Activated CD8-positive, alpha-beta T cell treated with anti-CD3 and anti-CD28 coated beads for 36 hours (primary cell): Measurements from ENCODE around the gene SERPINB6. TPM values are rescaled to one million over a fixed set of nuclear protein-coding genes. Genes with fewer than 3 reads are reported as not detected.

Experiments
- ATAC-seq: fragments of 200-7000 bp; cut with Tn5 transposase; one replicate; pipeline ENCODE4 v1.10.0; 2021; ENCODE audit warnings: mild to moderate bottlenecking, moderate library complexity
- CTCF ChIA-PET: fragments of 350-600 bp; sonication (Branson Sonifier 250); formaldehyde crosslinking; loops from one replicate; lab custom pipeline; 2021; ENCODE audit warnings: antibody characterized with exemption; lab: Charles Lee
- POLR2A ChIA-PET: fragments of 350-600 bp; sonication (Branson Sonifier 250); formaldehyde crosslinking; loops from one replicate; lab custom pipeline; 2021; ENCODE audit warnings: antibody characterized with exemption; lab: Charles Lee
- DNase-seq: peaks from one replicate; pipeline ENCODE4 v3.0.0-alpha.2; 2020
- H3K27ac Mint-ChIP-seq: one replicate; pipeline ENCODE4 v1.8.0; 2021; ENCODE audit warnings: mild to moderate bottlenecking, mixed read lengths
- H3K27me3 Mint-ChIP-seq: one replicate; pipeline ENCODE4 v1.8.0; 2021; ENCODE audit warnings: mixed read lengths
- H3K36me3 Mint-ChIP-seq: one replicate; pipeline ENCODE4 v1.8.0; 2021; ENCODE audit warnings: low read depth, mixed read lengths
- H3K4me1 Mint-ChIP-seq: one replicate; pipeline ENCODE4 v1.8.0; 2021; ENCODE audit warnings: low read depth, mixed read lengths
- H3K4me3 Mint-ChIP-seq: one replicate; pipeline ENCODE4 v1.8.0; 2021; ENCODE audit warnings: mild to moderate bottlenecking, moderate library complexity, mixed read lengths
- H3K9me3 Mint-ChIP-seq: one replicate; pipeline ENCODE4 v1.8.0; 2021; ENCODE audit warnings: mixed read lengths
- CTCF ChIP-seq: fragments of 200-600 bp; IDR thresholded peaks from one replicate; pipeline ENCODE4 v1.8.0; 2022; ENCODE audit warnings: antibody characterized with exemption, mild to moderate bottlenecking
- intact Hi-C: fragments of 100-400 bp; cut with micrococcal nuclease; formaldehyde crosslinking; loops from one replicate; pipeline ENCODE4 v1.10.0; 2022
- total RNA-seq, 2 experiments: library from RNA; stranded (reverse); gene quantifications; one replicate each; pipeline ENCODE4 v1.2.3, GENCODE V29; 2021

Gene SERPINB6
- total RNA-seq, 2 experiments from 2014 or later, result 52.2 to 53.8 TPM

GRCh38 chr6:2979819-2980464 is 8.6 kb upstream of the SERPINB6 start:
- peaks cover 20% of the 10 kb centered on the region for H3K4me1 Mint-ChIP-seq
- DNase-seq, result no peak
- ATAC-seq, result no peak
- intact Hi-C loops, result no loop called here
- ChIA-PET POLR2A (interaction anchor here (1.2 kb wide), 1 partner anchor 108 kb away, joined by 3 read pairs; no protein-coding TSS in a partner anchor), CTCF (interaction anchor here (0.7 to 3.2 kb wide), 7 partner anchors 8 to 229 kb away, joined by 3 to 20 read pairs (median 4); partner anchors contain the start of gene MYLK4)
- H3K9me3 Mint-ChIP-seq, result no peaks in the 10 kb centered on the region
- TF ChIP-seq CTCF, result no peak
- H3K27me3 Mint-ChIP-seq, result peaks cover 2% of the 10 kb centered on the region
- no peak overlapping the region for H3K27ac Mint-ChIP-seq
- H3K36me3 Mint-ChIP-seq, result no peaks in the 10 kb centered on the region
- H3K4me3 Mint-ChIP-seq, result no peak overlapping the region

- no peak overlapping the region for H3K27ac Mint-ChIP-seq
- ChIA-PET POLR2A (no interaction called here), CTCF (interaction anchor here (1.7 to 3.2 kb wide), 3 partner anchors 9 to 133 kb away, joined by 7 to 18 read pairs (median 10); no protein-coding TSS in a partner anchor)
- no peaks in the 10 kb centered on the region for H3K36me3 Mint-ChIP-seq
- H3K4me1 Mint-ChIP-seq, result peaks cover 24% of the 10 kb centered on the region
- no peaks in the 10 kb centered on the region for H3K9me3 Mint-ChIP-seq
- DNase-seq (no peak), ATAC-seq (no peak)
- H3K4me3 Mint-ChIP-seq, result no peak overlapping the region
- no peak for TF ChIP-seq CTCF
- intact Hi-C loops, result no loop called here
- H3K27me3 Mint-ChIP-seq, result peaks cover 2% of the 10 kb centered on the region
Observed at GRCh38 chr6:2978923-2979322, 7.6 kb upstream of the SERPINB6 start.

- no peak for TF ChIP-seq CTCF
- Mint-ChIP-seq H3K4me1 (peaks cover 30% of the 10 kb centered on the region), H3K9me3 (no peaks in the 10 kb centered on the region), H3K36me3 (no peaks in the 10 kb centered on the region), H3K27me3 (peaks cover 2% of the 10 kb centered on the region), H3K4me3 (no peak overlapping the region), H3K27ac (no peak overlapping the region)
- CTCF ChIA-PET, result interaction anchor here (0.8 to 3.2 kb wide), 5 partner anchors 10 to 131 kb away, joined by 3 to 18 read pairs (median 5); no protein-coding TSS in a partner anchor
- POLR2A ChIA-PET, result interaction anchor here (0.9 to 1.3 kb wide), 3 partner anchors 12 to 210 kb away, joined by 3 to 8 read pairs (median 3); no protein-coding TSS in a partner anchor
- DNase-seq (no peak), ATAC-seq (no peak)
- intact Hi-C loops, result no loop called here
Observed at GRCh38 chr6:2977799-2978590, 6.6 kb upstream of the SERPINB6 start.

- H3K27ac Mint-ChIP-seq, result no peak overlapping the region
- no peak for TF ChIP-seq CTCF
- DNase-seq (no peak), ATAC-seq (no peak)
- intact Hi-C loops, result no loop called here
- no peak overlapping the region for H3K4me3 Mint-ChIP-seq
- H3K27me3 Mint-ChIP-seq, result peaks cover 2% of the 10 kb centered on the region
- POLR2A ChIA-PET, result interaction anchor here (0.9 to 1.3 kb wide), 3 partner anchors 12 to 210 kb away, joined by 3 to 8 read pairs (median 3); no protein-coding TSS in a partner anchor
- H3K4me1 Mint-ChIP-seq, result peaks cover 37% of the 10 kb centered on the region
- no peaks in the 10 kb centered on the region for H3K36me3 Mint-ChIP-seq
- H3K9me3 Mint-ChIP-seq, result no peaks in the 10 kb centered on the region
- CTCF ChIA-PET, result interaction anchor here (0.8 to 3.2 kb wide), 5 partner anchors 10 to 131 kb away, joined by 3 to 18 read pairs (median 5); no protein-coding TSS in a partner anchor
Observed at GRCh38 chr6:2977290-2977689, 5.9 kb upstream of the SERPINB6 start.
